ENCODE data around the gene ARF6.

GRCh38 chr14:49942090-49942489, 49.2 kb downstream of the ARF6 start:
- TF ChIP-seq CTCF (conservative IDR thresholded peaks at IDR 0.05; ENCODE audit: low read depth, low read length) (no peak), EZH2phosphoT487 (IDR thresholded peaks at IDR 0.05; ENCODE audit: borderline replicate concordance, low read length) (no peak)
